Left hindlimb (tissue), 1 donor: ENCODE results near the gene COQ5.
"Not testable (repeated sequence)": the region's sequence is repeated elsewhere in the genome, so short reads cannot be mapped to it uniquely, and the experiment has no call there.

Experiments
- DNase-seq: peaks from one replicate; pipeline ENCODE4 v3.0.0-alpha.2; 2018

Gene COQ5, protein sequence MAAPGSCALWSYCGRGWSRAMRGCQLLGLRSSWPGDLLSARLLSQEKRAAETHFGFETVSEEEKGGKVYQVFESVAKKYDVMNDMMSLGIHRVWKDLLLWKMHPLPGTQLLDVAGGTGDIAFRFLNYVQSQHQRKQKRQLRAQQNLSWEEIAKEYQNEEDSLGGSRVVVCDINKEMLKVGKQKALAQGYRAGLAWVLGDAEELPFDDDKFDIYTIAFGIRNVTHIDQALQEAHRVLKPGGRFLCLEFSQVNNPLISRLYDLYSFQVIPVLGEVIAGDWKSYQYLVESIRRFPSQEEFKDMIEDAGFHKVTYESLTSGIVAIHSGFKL

DNA sequence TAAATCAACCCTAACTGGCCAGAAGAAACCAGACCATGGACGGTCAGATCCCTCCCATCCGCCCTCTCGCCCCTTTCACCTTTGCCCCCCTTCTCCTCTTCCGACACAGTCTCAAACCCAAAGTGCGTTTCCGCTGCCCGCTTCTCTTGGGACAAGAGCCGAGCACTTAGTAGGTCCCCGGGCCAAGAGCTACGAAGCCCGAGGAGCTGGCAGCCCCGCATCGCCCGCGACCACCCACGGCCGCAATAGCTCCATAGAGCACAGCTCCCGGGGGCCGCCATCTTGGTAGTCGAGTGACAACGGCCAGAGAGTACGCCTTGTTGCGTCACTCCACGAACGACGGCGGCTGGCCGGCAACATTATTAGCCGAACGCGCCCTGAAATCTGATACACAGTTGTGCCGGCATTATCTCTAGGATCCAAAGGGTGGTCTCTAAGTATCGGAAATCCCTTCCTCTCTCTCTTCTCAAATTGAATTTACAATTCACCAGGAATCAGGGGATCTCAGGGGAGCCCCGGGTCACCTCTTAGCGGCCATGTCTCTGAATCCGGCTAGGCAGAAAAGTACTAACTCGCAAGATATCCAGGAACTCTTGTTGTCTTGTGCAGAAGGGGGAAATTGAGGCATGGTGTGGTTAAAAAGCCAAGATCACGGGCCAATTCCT lies at the start of gene COQ5:
Gene COQ5, minus strand, starts transcription at position 298 of the 665 bp plus-strand sequence. Its CDS starts 17 bp downstream, at position 281.
- DNase-seq, result peak; percentile 95

DNA sequence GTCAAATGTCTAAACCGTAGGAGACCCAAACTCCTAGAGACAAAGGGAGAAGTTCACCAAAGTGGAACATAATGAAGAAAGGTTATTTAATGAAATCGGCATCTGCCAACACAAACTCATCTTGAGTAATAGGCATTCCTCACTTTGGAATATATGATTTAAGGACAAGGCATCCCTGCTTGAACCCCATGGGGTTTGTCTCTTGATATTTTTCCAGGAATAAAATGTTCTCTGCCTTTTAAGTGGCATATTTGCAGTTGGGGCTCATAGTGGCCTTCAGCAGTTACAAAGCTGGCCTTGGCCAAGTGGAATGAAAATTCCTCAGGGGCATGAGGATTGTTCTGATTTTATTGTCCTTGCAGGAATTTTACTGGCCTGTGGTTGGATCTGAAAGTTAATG lies 45.1 kb upstream of the COQ5 start:
- no peak for DNase-seq

- no peak for DNase-seq
Observed at GRCh38 chr12:120573560-120573959, 44.6 kb upstream of the COQ5 start.

- no peak for DNase-seq
Observed at GRCh38 chr12:120571299-120571698, 42.3 kb upstream of the COQ5 start.

DNA sequence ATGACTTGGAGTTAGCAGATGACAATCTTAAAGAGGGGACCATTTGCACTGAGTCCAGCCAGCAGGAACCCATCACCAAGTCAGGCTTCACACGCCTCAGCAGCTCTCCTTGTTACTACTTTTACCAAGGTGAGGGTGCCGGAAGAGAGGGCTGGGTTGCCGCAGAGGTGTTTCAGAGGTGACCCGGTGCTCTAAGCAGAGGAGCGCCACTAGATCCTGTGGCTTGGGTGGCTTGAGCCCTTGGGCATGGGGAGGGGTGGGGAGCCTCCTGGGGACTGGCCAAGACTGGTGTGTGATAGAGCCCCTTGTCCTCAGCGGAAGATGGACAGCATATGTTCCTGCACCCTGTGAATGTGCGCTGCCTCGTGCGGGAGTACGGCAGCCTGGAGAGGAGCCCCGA lies 34.5 kb upstream of the COQ5 start:
- DNase-seq, result no peak

DNA sequence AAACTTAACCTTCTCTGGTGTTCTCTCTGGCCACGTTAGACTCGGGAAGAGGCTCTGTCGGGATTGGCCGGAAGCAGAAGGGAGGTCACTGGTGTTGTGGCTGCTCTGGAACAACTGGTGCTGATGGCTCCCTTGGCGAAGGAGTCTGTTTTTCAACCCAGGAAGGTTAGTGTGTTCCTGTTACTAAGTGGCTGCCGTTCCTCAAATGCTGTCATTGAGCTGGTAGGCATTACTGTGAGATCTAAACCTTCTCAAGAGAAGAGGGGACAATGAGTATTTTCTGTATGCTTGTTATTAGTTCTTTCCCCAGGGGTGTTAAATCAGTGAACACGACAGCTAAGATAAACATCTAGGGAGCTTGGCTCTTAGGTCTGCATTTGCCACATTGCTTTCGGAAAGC lies 33.9 kb upstream of the COQ5 start:
- no peak for DNase-seq

- no peak for DNase-seq
Observed at GRCh38 chr12:120557589-120557988, 28.6 kb upstream of the COQ5 start.

GRCh38 chr12:120554678-120555077 lies 25.7 kb upstream of the COQ5 start:
- DNase-seq, result no peak

DNA sequence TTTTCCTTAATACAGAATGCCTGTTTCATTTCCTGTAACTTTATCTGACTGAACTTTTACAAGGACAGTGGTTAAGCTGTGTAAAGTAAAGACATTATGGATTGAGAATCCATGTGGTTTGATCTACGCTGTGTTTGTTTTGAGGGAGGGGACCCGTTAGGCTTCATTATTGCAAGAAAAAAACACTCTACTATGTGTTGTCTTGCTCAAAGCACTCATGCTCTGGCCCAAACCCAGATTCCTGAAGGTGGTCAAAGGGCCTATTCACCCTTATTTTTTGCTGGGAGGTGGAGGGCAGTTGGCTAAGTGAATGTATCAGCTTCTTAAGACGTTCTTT lies 17.1 kb upstream of the COQ5 start:
- DNase-seq, result no peak

DNA sequence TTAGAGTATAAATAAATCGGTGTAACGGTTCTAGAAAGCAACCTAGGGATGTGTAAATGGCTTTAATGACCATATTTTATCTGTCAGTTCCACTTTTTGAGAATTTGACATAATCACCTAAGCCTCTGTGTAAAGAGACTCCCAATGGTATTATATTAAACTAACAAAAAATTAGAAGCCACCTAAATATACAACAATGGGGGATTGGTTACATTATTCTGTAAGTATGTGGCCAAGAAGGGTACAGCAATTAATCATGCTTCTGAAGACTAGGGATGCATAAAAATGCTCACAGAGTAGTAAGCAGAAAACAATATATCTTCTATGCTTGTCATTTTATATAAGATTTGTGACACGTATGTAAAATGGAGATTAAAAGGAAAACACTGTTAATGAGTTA lies 15.7 kb upstream of the COQ5 start:
- DNase-seq, result no peak

GRCh38 chr12:120542166-120542565 lies 13.2 kb upstream of the COQ5 start:
- DNase-seq, result no peak

DNA sequence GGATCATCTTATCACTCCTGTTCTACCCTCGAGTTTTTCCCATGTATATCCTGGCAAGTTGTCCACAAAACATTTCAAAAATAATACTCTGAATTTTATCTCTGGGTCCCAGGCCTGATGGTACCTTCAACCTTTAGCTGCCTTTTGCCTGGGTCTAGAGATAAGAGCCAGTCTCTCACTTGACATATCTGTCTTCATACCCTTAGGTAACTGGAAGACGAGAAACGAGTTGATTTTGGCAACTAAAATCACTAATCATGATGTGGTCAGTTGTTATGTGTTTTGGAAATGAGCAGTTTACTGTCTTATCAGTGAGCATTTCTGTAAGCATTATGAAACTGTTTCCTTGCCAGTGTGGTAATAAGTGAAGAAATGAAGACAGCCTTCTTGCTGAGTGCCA lies 11.5 kb upstream of the COQ5 start:
- DNase-seq, result no peak

DNA sequence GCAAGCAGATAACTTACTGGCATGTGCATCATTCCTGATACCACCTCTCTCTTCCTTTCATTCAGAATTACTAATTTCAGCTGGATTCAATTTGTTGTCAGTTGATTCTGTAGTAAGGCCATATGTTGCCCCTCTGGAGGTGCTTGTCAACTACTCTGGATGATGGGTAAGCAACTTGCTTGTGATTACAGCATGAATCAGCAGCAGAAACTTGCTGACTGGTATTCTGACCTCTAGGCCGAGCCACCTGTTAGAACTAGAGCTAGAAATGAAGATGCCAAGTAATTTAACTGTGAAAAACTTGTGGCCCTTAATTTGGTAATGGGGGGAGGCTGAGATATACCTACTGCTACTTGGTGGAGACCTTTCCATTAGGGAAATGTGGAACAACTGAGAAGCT lies 10.3 kb upstream of the COQ5 start:
- no peak for DNase-seq

DNA sequence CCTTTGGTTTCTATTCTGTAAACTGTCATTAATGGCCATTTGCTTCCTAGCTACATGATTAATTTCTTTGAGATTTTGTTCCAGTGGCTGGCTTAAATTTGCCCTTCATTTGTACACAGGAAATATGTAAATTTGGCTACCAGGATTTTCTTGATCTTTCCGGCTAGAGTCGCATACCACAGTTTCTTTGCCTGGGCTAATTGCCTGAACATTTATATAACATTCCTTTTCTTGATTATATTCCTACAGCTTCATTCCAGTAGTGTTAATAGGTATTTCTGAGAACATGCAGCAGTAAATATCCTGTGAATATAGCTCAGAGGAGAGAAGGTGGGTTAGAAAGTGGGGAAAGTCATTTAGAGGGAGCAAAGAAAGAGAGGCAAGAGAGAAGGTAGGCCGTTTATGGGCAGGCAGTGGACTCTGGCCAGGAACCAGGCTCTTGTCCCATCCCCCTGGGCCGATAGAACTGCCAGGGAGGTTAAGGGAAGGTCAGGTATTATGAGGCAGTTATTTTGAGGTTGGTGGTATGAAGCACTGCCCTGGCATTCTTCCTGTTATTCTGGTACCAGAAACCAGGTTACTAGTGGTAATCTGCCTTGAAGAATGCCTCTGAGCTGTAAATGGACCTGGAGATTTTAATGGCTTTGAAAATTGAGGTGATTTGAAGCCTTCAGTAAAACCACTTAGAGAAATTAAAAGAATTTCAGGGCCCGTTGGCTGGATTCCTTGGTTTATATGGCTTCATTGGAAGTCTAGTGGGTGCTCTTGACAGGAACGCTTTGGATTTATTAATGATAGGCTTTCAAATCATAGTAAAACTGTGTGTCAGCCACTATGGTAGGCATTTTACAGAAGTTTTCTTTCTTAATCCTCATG lies 9.6 kb upstream of the COQ5 start:
- no peak for DNase-seq

DNA sequence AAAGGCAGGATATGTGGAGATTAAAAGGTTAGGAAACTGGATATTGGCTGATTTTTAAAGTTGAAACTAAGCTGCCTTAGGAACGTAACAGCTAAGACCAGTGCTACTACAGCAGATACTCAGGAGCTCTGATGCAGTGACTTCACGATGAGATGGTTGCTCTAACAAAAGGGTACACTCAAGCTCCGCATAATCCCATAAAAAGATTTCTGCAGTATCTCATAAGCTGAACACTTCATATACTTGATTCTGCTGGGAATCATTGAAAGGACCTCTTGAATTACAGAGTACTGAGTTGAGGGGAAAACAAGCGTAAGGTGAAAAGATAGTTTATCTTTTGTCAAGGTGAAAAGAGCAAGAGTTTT lies 8.9 kb upstream of the COQ5 start:
- DNase-seq, result no peak

DNA sequence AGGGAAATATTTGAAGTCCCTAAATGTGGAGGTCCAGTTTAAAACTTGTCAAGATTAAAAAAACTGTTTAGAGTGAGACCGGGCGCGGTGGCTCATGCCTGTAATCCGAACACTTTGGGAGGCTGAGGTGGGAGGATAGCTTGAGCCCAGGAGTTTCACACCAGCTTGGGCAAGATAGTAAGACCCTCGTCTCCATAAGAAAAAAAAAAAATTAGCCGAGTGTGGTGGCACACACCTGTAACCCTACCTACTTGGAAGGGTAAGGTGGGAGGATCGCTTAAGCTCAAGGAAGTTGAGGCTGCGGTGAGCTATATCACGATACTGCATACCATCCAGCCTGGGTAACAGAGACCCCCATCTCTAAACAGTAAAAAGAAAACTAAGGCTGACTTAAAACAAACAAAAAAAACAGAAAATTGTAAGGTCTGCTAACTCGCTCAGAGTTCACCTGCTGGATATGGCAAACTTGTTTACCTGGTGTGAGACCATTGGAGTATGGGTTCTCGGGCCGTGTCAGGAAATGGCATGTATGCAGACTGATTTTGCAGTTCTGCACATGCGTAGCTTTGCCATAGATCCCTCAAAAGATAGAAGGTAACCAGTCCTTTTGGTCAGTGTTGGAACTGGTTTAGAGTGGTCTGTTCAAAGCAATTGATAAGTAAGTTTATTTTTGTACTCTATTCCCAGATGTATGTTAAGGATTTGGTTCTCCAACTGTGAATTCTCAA lies 7.3 kb upstream of the COQ5 start:
- DNase-seq, result no peak

- DNase-seq, result peak; percentile 54
Observed at GRCh38 chr12:120534703-120535655, 6.0 kb upstream of the COQ5 start.

DNA sequence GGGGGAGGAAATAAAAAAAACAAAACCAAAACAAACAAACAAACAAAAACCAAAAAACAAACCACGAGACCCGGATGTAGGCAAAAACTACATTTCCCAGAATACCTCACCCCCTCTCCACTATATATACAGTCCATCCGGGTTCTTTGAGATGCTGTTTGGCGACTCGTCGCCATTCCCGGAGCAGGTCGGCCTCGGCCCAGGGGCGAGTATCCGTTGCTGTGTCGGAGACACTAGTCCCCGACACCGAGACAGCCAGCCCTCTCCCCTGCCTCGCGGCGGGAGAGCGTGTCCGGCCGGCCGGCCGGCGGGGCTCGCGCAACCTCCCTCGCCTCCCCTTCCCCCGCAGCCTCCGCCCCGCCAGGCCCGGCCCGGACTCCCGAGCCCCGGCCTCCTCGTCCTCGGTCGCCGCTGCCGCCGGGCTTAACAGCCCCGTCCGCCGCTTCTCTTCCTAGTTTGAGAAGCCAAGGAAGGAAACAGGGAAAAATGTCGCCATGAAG lies 5.3 kb upstream of the COQ5 start, which contains the start of gene RNF10:
Gene RNF10, plus strand, starts transcription at position 154 of the 500 bp plus-strand sequence. CDS start 456 bp downstream, outside the sequence.
- peak; percentile 82 for DNase-seq

DNA sequence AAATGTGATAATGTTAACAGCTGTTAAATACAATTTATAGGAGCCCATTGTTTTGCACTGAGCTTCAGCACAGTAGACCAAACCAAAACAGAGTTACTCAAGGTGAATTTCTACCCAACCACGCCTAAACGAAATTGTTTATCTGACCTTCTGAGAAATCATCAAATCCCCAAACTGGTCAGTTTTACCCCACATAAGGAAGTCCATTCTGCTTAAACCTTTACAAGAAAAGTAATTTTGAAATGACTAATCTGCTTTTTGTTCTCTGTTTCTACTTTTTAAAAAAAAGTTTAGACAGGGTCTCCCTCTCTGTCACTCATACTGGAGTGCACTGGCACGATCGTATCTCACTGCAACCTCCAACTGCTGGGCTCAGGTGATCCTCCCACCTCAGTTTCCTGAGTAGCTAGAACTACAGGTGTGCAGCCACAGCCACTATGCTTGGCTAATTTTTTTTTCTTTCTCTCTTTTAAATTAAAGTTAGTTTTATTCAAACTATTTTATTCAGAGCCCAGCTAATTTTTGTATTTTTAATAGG lies 3.8 kb upstream of the COQ5 start:
- no peak for DNase-seq

GRCh38 chr12:120530418-120530761 lies 1.4 kb upstream of the COQ5 start:
- not testable (repeated sequence) for DNase-seq

DNA sequence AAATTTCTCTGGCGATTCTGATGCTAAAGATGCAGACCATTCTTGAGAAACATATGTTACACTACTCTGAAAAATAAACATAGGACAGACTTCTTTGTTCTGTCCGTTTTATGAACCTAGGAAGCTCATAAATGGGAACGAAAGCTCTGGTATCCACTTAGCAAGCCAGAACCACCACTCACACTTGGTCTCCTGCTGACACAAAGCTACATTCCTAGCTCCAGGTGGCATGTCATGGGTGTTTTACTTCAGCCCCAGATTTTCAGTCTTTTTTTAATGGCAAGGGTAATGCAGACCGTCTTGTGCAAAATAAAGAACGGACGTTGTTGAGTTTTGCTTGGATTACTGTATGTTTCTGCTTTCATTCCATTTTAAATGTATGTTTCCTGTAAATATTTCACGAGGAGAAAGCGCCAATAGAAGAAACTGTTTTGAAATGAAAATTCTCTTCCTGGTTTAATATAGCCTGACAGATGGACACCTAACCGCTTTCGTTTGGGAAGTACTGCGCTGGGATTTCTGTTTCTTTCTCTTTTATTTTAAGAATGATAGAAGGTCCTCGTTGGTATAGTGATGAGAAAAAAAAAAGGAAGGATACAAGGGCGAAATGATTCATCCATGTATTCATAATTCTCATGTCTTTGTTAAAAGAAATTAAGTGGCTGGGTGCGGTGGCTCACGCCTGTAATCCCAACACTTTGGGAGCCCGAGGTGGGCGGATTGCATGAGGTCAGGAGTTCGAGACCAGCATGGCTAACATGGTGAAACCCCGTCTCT lies 871 bp upstream of the COQ5 start:
- DNase-seq, result peak; percentile 31
